Measurements from ENCODE around the gene CFL2. TPM values are rescaled to one million over a fixed set of nuclear protein-coding genes. Genes with fewer than 3 reads are reported as not detected.

The CFL2 gene
- total and polyA plus RNA-seq, 2 of the 13 experiments (the other 11 are each of a cell fraction or from before 2014, with no cell fraction given), result 114 to 158 TPM

DNA sequence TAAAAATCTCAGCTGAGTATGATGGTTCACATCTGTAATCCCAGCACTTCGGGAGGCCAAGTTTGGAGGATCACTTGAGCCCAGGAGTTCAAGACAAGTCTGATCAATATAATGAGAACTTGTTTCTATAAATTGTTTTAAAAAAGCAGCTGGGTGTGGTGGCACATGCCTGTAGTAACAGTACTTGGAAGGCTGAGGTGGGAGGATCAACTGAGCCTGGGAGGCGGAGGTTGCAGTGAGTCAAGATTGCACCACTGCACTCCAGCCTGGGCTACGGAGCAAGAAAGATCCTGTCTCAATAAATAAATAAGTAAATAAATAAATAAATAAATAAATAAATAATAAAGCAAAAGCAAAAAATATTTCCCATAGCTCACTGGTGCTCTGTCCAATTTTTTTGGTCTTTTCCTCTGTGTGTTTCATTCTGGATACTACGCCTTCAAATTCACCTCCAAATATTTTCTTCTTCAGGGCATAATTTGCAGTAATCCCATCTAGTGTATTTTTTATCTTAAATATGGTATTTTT lies 51.8 kb downstream of the CFL2 start (continued):
- TF ChIP-seq BCLAF1 (IDR thresholded peaks at IDR 0.05) (no peak), NFE2 (CRISPR knock-in tag; IDR thresholded peaks at IDR 0.05) (no peak), ZNF562 (CRISPR knock-in tag; IDR thresholded peaks at IDR 0.05; ENCODE audit: borderline replicate concordance) (no peak)
- TF ChIP-seq, protein P1, sequence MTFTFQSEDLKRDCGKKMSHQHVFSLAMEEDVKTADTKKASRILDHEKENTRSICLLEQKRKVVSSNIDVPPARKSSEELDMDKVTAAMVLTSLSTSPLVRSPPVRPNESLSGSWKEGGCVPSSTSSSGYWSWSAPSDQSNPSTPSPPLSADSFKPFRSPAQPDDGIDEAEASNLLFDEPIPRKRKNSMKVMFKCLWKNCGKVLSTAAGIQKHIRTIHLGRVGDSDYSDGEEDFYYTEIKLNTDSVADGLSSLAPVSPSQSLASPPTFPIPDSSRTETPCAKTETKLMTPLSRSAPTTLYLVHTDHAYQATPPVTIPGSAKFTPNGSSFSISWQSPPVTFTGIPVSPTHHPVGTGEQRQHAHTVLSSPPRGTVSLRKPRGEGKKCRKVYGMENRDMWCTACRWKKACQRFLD (CRISPR knock-in tag; IDR thresholded peaks at IDR 0.05; ENCODE audit: borderline replicate concordance), result no peak

- FAIRE-seq (no peak), DNase-seq (ENCODE audit: low spot score) (no peak), ATAC-seq (no peak)
- H4K20me1 ChIP-seq (ENCODE audit: insufficient read depth, low read length), result no peaks in the 10 kb centered on the region
- ChIA-PET POLR2A (no interaction called here), CTCF (ENCODE audit: low intra/inter-chr PET ratio, low total read pairs) (no interaction called here)
- H3K9me3 ChIP-seq (ENCODE audit: low read length), result no peaks in the 10 kb centered on the region
- no peak overlapping the region for H3K4me3 ChIP-seq (replicated peaks in 1 of 3; ENCODE audit: insufficient read depth in 1 of 3, low read depth in 2 of 3, low read length in 3 of 3)
- H2AFZ ChIP-seq (ENCODE audit: low read length), result no peak overlapping the region
- no TSS peak for BruUV-seq (replicated peaks)
- H3K4me1 ChIP-seq (ENCODE audit: insufficient read depth, low read length), result no peaks in the 10 kb centered on the region
- H3K27ac ChIP-seq (ENCODE audit: extremely low read length, insufficient read depth, low read length), result no peak overlapping the region
- H3K27me3 ChIP-seq (ENCODE audit: control insufficient read depth in 1 of 2, insufficient read depth in 2 of 2, low read length in 2 of 2), result no peaks in the 10 kb centered on the region
- in situ Hi-C loops (cut with HindIII; ENCODE audit: extremely low pct_ligation_motif_present, low pct_unique_long_range_greater_than_20kb) (no loop called here), intact Hi-C loops (cut with micrococcal nuclease; ENCODE audit: unreplicated experiment) (no loop called here)
- no peaks in the 10 kb centered on the region for H3K36me3 ChIP-seq (replicated peaks in 1 of 2; ENCODE audit: control insufficient read depth in 1 of 2, insufficient read depth in 2 of 2, low read length in 2 of 2)
- no peaks in the 10 kb centered on the region for H3K79me2 ChIP-seq (ENCODE audit: insufficient read depth, low read length)
- no peak overlapping the region for H3K9ac ChIP-seq (ENCODE audit: insufficient read depth, low read depth, low read length)
- H3K4me2 ChIP-seq (ENCODE audit: low read depth, low read length), result no peak overlapping the region
- TF ChIP-seq SNAPC2 (CRISPR knock-in tag; IDR thresholded peaks at IDR 0.05), result no peak
- TF ChIP-seq MTA1 (CRISPR knock-in tag; IDR thresholded peaks at IDR 0.05; ENCODE audit: borderline replicate concordance), result no peak
- TF ChIP-seq ZSCAN9 (CRISPR knock-in tag; IDR thresholded peaks at IDR 0.05; ENCODE audit: borderline replicate concordance), result no peak
- no peak for TF ChIP-seq REL (CRISPR knock-in tag; conservative IDR thresholded peaks at IDR 0.05)
- TF ChIP-seq, protein P2, sequence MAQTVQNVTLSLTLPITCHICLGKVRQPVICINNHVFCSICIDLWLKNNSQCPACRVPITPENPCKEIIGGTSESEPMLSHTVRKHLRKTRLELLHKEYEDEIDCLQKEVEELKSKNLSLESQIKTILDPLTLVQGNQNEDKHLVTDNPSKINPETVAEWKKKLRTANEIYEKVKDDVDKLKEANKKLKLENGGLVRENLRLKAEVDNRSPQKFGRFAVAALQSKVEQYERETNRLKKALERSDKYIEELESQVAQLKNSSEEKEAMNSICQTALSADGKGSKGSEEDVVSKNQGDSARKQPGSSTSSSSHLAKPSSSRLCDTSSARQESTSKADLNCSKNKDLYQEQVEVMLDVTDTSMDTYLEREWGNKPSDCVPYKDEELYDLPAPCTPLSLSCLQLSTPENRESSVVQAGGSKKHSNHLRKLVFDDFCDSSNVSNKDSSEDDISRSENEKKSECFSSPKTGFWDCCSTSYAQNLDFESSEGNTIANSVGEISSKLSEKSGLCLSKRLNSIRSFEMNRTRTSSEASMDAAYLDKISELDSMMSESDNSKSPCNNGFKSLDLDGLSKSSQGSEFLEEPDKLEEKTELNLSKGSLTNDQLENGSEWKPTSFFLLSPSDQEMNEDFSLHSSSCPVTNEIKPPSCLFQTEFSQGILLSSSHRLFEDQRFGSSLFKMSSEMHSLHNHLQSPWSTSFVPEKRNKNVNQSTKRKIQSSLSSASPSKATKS (CRISPR knock-in tag; IDR thresholded peaks at IDR 0.05), result no peak
- no peak for TF ChIP-seq ZNF138 (CRISPR knock-in tag; IDR thresholded peaks at IDR 0.05; ENCODE audit: low read depth)
- no peak for TF ChIP-seq JDP2 (CRISPR knock-in tag; IDR thresholded peaks at IDR 0.05; ENCODE audit: borderline replicate concordance)
- TF ChIP-seq RXRB (CRISPR knock-in tag; IDR thresholded peaks at IDR 0.05; ENCODE audit: borderline replicate concordance), result no peak
- TF ChIP-seq SETDB1 (CRISPR knock-in tag; IDR thresholded peaks at IDR 0.05; ENCODE audit: borderline replicate concordance), result no peak
- TF ChIP-seq PTBP1 (IDR thresholded peaks at IDR 0.05; ENCODE audit: low read depth, low read length, poor library complexity, severe bottlenecking), result no peak
- TF ChIP-seq PAWR (CRISPR knock-in tag; IDR thresholded peaks at IDR 0.05; ENCODE audit: borderline replicate concordance), result no peak
These were observed 53.6 kb downstream of the CFL2 start for GRCh38 chr14:34660796-34661195.

Data from HepG2 (cell line).